ENCODE measurements around the gene PRB3.

PRB3 gene

DNA sequence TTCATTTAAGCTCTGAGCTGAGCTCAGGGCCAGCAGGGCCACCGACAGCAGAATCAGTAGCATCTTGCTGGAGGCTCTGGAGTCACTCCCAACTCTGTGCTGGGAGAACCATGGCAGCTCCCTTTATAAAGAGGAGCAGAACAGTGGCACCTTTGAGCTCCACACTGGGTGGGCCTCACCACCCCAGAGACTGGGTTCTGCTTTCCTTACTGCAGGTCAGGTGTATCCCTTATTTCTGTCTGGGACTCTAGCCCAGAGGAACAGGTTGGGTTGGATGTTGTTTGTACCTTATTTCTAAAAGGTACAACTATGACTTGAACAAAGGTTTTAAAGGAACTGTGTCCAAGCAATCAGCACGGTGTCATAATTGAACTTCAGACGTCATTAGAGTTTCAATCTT, at the start of gene PRB3:
PRB3 (minus strand) TSS at position 101 of the 400 bp plus-strand sequence; CDS start at position 63, 38 bp downstream.
- no peak for DNase-seq (ENCODE audit: low read depth, low spot score)

DNA sequence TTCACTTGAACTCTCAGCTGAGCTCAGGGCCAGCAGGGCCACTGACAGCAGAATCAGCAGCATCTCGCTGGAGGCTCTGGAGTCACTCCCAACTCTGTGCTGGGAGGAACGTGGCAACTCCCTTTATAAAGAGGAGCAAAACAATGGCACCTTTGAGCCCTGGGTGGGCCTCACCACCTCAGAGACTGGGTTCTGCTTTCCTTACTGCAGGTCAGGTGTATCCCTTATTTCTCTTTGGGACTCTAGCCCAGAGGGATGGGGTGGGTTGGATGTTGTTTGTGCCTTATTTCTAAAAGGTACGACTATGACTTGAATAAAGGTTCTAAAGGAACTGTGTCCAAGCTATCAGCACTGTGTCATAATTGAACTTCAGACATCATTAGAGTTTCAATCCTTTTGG, 40.8 kb upstream of the PRB3 start, which contains the start of gene PRB4:
PRB4 (minus strand) TSS at position 101 of the 400 bp plus-strand sequence; CDS start at position 63, 38 bp downstream.
- no peak for DNase-seq (ENCODE audit: low read depth, low spot score)

DNA sequence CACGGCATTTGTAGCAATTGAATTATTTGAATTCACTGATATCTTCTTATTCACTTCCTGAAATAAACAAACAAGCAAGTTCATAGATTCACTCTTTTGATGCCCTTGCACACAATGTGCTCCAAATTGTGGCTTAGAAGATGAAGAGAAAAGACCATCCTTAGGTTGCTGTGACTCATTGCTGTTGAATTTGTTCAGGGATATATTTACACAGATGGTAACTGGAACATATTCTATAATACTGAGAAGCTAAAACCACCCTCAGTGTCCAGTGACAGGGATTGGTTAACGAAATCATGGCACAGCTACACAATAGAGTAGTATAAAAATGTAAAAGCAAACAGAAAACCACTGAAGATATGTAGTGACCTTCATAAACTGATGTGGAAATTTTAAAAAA, 37.6 kb upstream of the PRB3 start:
- no peak for DNase-seq (ENCODE audit: low read depth, low spot score)

DNA sequence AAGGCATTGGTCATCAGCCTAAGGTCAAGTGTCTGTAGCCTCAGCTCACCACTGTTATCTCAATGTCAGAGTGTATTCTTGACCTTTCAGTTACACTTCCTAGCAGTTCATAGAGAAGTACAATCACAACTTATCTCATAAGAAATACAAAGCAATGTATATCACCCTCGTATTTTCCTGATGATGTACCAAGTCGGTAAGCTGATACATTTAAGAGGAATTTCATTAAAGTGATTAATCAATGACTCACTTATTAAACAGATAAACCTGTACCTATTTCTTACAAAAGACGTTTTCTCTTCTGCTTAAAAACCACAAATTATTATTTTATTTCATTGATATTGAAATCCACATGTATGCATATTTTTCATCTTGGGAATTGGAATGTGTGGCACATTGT, 3.9 kb upstream of the PRB3 start:
- DNase-seq (ENCODE audit: low read depth, low spot score), result no peak

DNA sequence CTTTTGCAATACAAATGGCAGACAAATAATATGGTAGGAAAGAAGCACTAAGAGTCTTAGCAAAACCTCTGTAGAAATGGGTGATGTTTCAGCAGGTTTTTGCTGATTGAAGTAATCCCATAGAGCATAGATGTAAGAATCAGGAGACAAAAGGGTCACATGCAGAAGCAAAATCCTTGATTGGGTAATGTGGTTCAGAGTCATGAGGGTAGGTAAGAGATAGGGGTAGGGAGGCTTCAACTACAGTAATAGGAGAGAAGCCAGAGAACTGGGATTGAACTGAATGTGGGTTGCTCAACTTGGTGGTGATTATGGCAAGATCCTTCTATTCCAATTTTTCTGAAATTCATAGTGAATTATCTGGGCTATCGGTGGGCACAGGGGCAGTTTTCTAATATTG, 5.0 kb downstream of the PRB3 start:
- DNase-seq (ENCODE audit: low read depth, low spot score), result no peak

DNA sequence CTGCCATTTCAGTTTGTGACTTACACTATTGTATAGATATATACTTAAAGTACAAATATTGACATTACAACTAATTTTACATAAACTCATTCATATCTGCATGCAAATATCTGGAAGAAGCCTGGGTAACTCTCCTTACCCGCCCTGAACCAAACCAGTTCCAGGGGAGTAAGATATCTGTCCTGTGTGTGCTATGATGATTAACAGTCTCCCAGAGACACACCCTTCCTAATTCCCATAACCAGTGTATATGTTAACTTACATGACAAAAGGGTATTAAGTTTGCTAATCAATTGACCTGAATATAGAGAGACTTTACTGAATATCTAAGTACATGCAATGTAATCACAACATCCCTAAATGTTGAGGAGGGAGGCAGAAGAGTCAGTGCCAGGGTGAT, 23.0 kb downstream of the PRB3 start:
- no peak for DNase-seq (ENCODE audit: low read depth, low spot score)

GRCh38 chr12:11242656-11243055, 26.9 kb downstream of the PRB3 start:
- no peak for DNase-seq (ENCODE audit: low read depth, low spot score)

DNA sequence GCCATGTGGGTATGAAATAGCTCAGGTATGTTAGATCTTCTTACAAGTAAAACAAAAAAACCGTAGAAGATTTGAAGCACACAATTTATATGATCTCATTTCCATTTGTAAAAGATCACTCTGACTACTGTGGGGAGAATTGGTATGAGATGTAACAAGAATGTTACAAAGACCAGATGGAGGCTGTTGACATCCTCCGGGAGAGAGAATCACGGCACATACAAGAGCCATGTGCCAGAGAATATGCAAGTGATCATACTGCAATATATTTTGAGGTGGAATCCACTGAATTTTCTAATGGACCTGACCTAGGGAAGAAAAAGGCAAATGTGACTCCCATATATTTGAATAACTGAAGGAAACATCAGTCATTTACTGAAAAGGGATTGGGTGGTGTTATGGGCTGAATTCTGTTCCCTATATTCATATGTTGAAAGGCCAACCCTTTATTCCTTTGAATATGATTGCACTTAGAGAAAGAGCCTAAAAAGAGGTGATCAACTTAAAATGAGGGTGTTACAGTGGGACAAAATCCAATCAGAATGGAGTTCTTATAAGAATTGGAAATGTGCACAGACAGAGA, 29.1 kb downstream of the PRB3 start:
- no peak for DNase-seq (ENCODE audit: low read depth, low spot score)

DNA sequence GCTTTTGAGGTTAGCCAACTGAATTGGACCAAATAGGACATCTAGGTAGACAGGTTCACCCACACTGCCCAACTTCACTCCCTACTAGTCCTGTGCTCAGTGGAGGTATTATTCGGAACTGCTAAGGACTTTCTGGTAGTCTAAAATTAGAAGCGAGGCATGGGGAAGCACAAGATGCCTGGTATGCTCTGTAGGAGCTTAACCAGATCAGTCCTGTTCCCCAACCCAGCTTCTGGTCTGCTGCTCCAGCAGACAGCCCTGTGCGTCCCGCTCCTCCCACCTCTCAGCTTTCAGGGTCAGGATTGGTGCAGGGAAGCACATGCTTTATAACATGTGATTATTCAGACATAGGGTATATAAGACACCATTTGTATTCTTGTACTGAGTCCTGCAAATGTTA, 31.2 kb downstream of the PRB3 start:
- no peak for DNase-seq (ENCODE audit: low read depth, low spot score)

DNA sequence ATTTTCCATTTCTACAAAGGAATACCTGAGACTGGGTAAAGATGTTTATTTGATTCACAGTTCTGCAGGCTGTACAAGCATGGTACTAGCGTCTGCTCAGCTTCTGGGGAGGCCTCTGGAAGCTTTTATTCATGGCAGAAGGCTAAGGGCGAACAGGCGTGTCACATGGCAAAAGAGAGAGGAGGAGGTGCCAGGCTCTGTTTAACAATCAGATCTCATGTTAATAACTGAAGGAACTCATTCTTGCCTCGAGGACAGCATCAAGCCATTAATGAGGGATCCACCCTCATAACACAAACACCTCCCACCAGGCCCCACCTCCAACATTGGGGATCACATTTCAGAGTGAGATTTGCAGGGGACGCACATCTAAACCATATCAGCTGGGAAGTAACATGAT, 36.0 kb downstream of the PRB3 start:
- no peak for DNase-seq (ENCODE audit: low read depth, low spot score)

- no peak for DNase-seq (ENCODE audit: low read depth, low spot score)
These were observed 41.1 kb downstream of the PRB3 start for GRCh38 chr12:11228296-11228879.

- DNase-seq (ENCODE audit: low read depth, low spot score), result no peak
These were observed 42.1 kb downstream of the PRB3 start for GRCh38 chr12:11227373-11227772.
